ENCODE measurements around the gene FDX1.

Gene FDX1

GRCh38 chr11:110467556-110467955 lies 37.8 kb downstream of the FDX1 start:
- no peak for ATAC-seq
- no peak for DNase-seq

- ATAC-seq: no peak
Observed at GRCh38 chr11:110468121-110468520, 38.4 kb downstream of the FDX1 start.

GRCh38 chr11:110469127-110469526 lies 39.4 kb downstream of the FDX1 start:
- DNase-seq (no peak), ATAC-seq (no peak)

More at GRCh38 chr11:110468121-110468520, 38.4 kb downstream of the FDX1 start:
- DNase-seq: no peak

- DNase-seq (no peak), ATAC-seq (no peak)
Observed at GRCh38 chr11:110470716-110471115, 41.0 kb downstream of the FDX1 start.

GRCh38 chr11:110471371-110471770 lies 41.6 kb downstream of the FDX1 start:
- no peak for DNase-seq
- no peak for ATAC-seq

GRCh38 chr11:110472858-110473257 lies 43.1 kb downstream of the FDX1 start:
- DNase-seq (no peak), ATAC-seq (no peak)

GRCh38 chr11:110473706-110474105 lies 44.0 kb downstream of the FDX1 start:
- DNase-seq (no peak), ATAC-seq (no peak)

GRCh38 chr11:110474578-110474977 lies 44.8 kb downstream of the FDX1 start:
- DNase-seq: no peak
- no peak for ATAC-seq

- ATAC-seq: no peak
- DNase-seq: no peak
Observed at GRCh38 chr11:110475671-110476070, 45.9 kb downstream of the FDX1 start.

- ATAC-seq (no peak), DNase-seq (no peak)
Observed at GRCh38 chr11:110478410-110478809, 48.7 kb downstream of the FDX1 start.

- ATAC-seq (no peak), DNase-seq (no peak)
Observed at GRCh38 chr11:110479108-110480101, 49.7 kb downstream of the FDX1 start.

- DNase-seq (no peak), ATAC-seq (no peak)
Observed at GRCh38 chr11:110481523-110481922, 51.8 kb downstream of the FDX1 start.

- no peak for DNase-seq
- ATAC-seq: no peak
Observed at GRCh38 chr11:110486156-110486555, 56.4 kb downstream of the FDX1 start.

GRCh38 chr11:110488446-110488845 lies 58.7 kb downstream of the FDX1 start:
- DNase-seq: no peak
- no peak for ATAC-seq

- no peak for DNase-seq
- ATAC-seq: no peak
Observed at GRCh38 chr11:110490886-110491285, 61.1 kb downstream of the FDX1 start.

GRCh38 chr11:110491577-110492320 lies 62.0 kb downstream of the FDX1 start:
- ATAC-seq (no peak), DNase-seq (no peak)

GRCh38 chr11:110492321-110492685 lies 62.6 kb downstream of the FDX1 start:
- ATAC-seq: no peak
- DNase-seq: no peak

GRCh38 chr11:110493346-110493745 lies 63.6 kb downstream of the FDX1 start:
- no peak for DNase-seq

GRCh38 chr11:110497231-110497978 lies 67.7 kb downstream of the FDX1 start:
- ATAC-seq (no peak), DNase-seq (no peak)

More at GRCh38 chr11:110493346-110493745, 63.6 kb downstream of the FDX1 start:
- ATAC-seq: no peak

- ATAC-seq (no peak), DNase-seq (no peak)
Observed at GRCh38 chr11:110501428-110501827, 71.7 kb downstream of the FDX1 start.

- ATAC-seq (no peak), DNase-seq (no peak)
Observed at GRCh38 chr11:110505528-110506284, 76.0 kb downstream of the FDX1 start.

GRCh38 chr11:110507328-110507727 lies 77.6 kb downstream of the FDX1 start:
- DNase-seq: no peak
- no peak for ATAC-seq
